Body of pancreas (tissue), 4 donors: Measurements from ENCODE around the gene CLEC4G. TPM values are rescaled to one million over a fixed set of nuclear protein-coding genes. Genes with fewer than 3 reads are reported as not detected.

Experiments
- ATAC-seq: fragments of 150-250 bp; one replicate; pipeline ENCODE4 v1.9.1; 2016
- DNase-seq, 4 donors: peaks; one replicate each; pipeline ENCODE4 v3.0.0-alpha.2; 2019
- H3K27ac ChIP-seq, 4 donors: fragments of 200-600 bp; sonication (generic); 1 replicate in 3 of 4; 2 replicates in 1 of 4; pipeline versions ENCODE4 v1.5.1 to v1.6.1; 2016 to 2019; ENCODE audit warnings: mild to moderate bottlenecking in 1 of 4, mixed read lengths in 1 of 4, moderate library complexity in 1 of 4
- H3K27me3 ChIP-seq, 2 donors: fragments of 200-600 bp; sonication (generic); one replicate each; pipeline ENCODE4 v1.6.0; 2016; ENCODE audit warnings: mild to moderate bottlenecking in 1 of 2
- H3K36me3 ChIP-seq, 2 donors: fragments of 200-600 bp; sonication (generic); replicated peaks in 1 of 2; 2 replicates each; pipeline ENCODE4 v1.5.1; 2016; ENCODE audit warnings: low read depth in 2 of 2; ENCODE audit not compliant: insufficient read depth in 1 of 2
- H3K4me1 ChIP-seq: fragments of 200-600 bp; sonication (generic); one replicate; pipeline ENCODE4 v1.6.0; 2016
- H3K4me3 ChIP-seq, 2 donors: fragments of 200-600 bp; sonication (generic); 1 replicate in 1 of 2; 2 replicates in 1 of 2; pipeline ENCODE4 v1.5.1; 2016 to 2019
- H3K9me3 ChIP-seq, 3 donors: fragments of 200-600 bp; sonication (generic); 1 replicate in 2 of 3; 2 replicates in 1 of 3; pipeline ENCODE4 v1.5.1; 2016
- POLR2A ChIP-seq, 3 donors: fragments of 450-650 bp; IDR thresholded peaks; one replicate each; pipeline ENCODE4 v1.6.1; 2016; ENCODE audit warnings: antibody characterized with exemption in 3 of 3, mild to moderate bottlenecking in 2 of 3
- WGBS, 2 donors: methylation state at CpG; one replicate each; pipeline ENCODE4 v1.1.5; 2017; 5-methylcytosine and 5-hydroxymethylcytosine counted together
- intact Hi-C: fragments of 100-400 bp; cut with DNase I; formaldehyde crosslinking; loops from one replicate; pipeline ENCODE4 v1.15.1; 2023
- total RNA-seq, 2 donors: library from RNA; depleted of rRNA; stranded (reverse); fragments of >200 nt; gene quantifications; one replicate each; pipeline ENCODE4 v1.1.0, GENCODE V29; 2016
- TF ChIP-seq, protein P1 (sequence below), 7 experiments: fragments of 450-650 bp in 4 of 7; fragments of 200-600 bp in 3 of 7; sonication (generic) in 3 of 7; IDR thresholded peaks; one replicate each; pipeline ENCODE4 v1.5.1; 2016 to 2019; ENCODE audit warnings: antibody characterized with exemption in 7 of 7

Gene CLEC4G, protein sequence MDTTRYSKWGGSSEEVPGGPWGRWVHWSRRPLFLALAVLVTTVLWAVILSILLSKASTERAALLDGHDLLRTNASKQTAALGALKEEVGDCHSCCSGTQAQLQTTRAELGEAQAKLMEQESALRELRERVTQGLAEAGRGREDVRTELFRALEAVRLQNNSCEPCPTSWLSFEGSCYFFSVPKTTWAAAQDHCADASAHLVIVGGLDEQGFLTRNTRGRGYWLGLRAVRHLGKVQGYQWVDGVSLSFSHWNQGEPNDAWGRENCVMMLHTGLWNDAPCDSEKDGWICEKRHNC
- total RNA-seq: 1 to 10 TPM in 1 of 2 donors, under 1 TPM in 1; 0.52 to 6.6 TPM

GRCh38 chr19:7732045-7732444 is at the start of gene CLEC4G:
TSS of gene CLEC4G (minus strand) at chr19:7732110. CDS start at chr19:7732102, 8 bp downstream.
- WGBS, 2 donors: 55 to 56% methylated on average over 5 to 9 of the region's 9 CpGs
- no peak within 1 kb of the TSS for H3K4me3 ChIP-seq
- H3K9me3 ChIP-seq: no peaks in the 10 kb centered on the region
- H3K27me3 ChIP-seq: peaks cover 0 to 16% of the 10 kb centered on the region in 2 donors
- no peak for ATAC-seq
- no peaks in the 10 kb centered on the region for H3K36me3 ChIP-seq
- no peak within 1 kb of the TSS for H3K27ac ChIP-seq
- no peaks in the 10 kb centered on the region for H3K4me1 ChIP-seq
- TF ChIP-seq, protein P1, sequence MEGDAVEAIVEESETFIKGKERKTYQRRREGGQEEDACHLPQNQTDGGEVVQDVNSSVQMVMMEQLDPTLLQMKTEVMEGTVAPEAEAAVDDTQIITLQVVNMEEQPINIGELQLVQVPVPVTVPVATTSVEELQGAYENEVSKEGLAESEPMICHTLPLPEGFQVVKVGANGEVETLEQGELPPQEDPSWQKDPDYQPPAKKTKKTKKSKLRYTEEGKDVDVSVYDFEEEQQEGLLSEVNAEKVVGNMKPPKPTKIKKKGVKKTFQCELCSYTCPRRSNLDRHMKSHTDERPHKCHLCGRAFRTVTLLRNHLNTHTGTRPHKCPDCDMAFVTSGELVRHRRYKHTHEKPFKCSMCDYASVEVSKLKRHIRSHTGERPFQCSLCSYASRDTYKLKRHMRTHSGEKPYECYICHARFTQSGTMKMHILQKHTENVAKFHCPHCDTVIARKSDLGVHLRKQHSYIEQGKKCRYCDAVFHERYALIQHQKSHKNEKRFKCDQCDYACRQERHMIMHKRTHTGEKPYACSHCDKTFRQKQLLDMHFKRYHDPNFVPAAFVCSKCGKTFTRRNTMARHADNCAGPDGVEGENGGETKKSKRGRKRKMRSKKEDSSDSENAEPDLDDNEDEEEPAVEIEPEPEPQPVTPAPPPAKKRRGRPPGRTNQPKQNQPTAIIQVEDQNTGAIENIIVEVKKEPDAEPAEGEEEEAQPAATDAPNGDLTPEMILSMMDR (IDR thresholded peaks at IDR 0.05): no peak
- TF ChIP-seq POLR2A (IDR thresholded peaks at IDR 0.05): no peak
- no peak for DNase-seq
- intact Hi-C loops: no loop called here

DNA sequence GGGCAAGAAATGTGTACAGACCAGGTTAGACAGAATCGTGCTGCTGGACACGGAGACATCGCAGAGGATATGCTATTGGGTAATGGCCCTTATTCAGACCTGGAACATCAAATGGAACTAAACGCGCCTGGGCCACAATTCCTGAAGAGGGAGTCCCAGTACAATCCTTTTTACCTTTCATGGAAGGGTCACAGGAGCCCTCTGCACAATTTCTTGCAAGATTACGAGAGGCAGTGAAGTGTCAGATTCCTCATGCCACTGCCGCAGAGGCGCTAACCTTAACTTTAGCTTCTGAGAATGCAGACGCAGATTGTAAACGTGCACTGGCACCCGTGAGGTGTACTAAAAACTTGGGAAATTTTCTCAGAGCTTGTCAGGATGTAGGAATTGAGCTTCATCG is 49.2 kb upstream of the CLEC4G start:
- 39% methylated on average over 12 of the region's 12 CpGs for WGBS, 2 donors
- Histone ChIP-seq H3K27me3 (peaks cover 0 to 4% of the 10 kb centered on the region in 2 donors), H3K36me3 (no peaks in the 10 kb centered on the region), H3K4me3 (no peak overlapping the region), H3K4me1 (no peaks in the 10 kb centered on the region), H3K27ac (no peak overlapping the region), H3K9me3 (no peaks in the 10 kb centered on the region)
- no peak for ATAC-seq
- no peak for DNase-seq
- TF ChIP-seq POLR2A (IDR thresholded peaks at IDR 0.05): no peak
- TF ChIP-seq, protein P1 (IDR thresholded peaks at IDR 0.05): no peak
- intact Hi-C loops: no loop called here

DNA sequence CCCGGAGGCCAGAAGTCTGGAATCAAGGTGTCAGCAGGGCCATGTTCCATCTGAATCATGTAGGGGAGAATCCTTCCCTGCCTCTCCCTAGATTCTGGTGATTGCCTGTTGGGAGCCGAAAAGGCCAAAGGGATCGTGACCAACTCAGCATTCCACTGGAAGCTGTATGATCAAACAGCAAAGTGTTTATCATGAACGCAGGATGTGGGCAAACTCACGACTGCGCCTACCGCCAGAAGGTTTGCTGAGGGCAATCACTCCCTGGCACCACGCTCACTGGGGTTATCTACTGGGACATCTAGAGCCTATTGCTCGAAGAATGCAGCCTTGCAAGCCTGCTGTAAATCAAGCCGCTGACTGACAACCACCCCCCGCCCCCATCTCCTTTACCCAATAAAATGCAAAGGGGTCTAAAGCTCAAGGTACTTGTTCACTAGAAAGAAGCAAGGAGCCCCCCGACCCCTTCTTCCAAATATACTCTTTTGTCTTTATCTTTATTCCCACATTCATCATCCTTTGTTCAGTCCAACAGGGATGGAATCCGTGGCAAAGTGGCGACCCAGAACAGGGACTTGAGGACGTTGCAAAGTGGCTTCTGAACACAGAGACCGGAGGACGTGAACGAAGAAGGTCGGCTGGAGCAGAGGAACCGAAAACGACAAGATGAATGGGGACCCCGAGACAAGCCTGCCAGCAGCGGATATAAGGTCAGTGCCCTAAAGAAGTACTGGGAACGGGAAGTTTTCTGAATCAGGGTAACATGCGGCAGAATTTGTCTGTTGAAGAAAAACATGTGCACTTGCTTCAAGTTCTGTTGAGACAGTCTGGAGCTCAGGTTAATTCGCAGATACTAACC is 47.9 kb upstream of the CLEC4G start:
- Histone ChIP-seq H3K4me3 (no peak overlapping the region), H3K36me3 (no peaks in the 10 kb centered on the region), H3K4me1 (no peaks in the 10 kb centered on the region), H3K27me3 (peaks cover 0 to 4% of the 10 kb centered on the region in 2 donors), H3K9me3 (no peaks in the 10 kb centered on the region), H3K27ac (no peak overlapping the region)
- intact Hi-C loops: no loop called here
- no peak for TF ChIP-seq POLR2A (IDR thresholded peaks at IDR 0.05)
- TF ChIP-seq, protein P1 (IDR thresholded peaks at IDR 0.05): no peak
- no peak for ATAC-seq
- WGBS, 2 donors: 65 to 71% methylated on average over 19 to 25 of the region's 26 CpGs
- no peak for DNase-seq

- peak in 1 of 4 donors; percentile 15 for DNase-seq
- WGBS, 2 donors: 52 to 61% methylated on average over 5 of the region's 5 CpGs
- Histone ChIP-seq H3K27me3 (no peaks in the 10 kb centered on the region), H3K27ac (no peak overlapping the region), H3K36me3 (no peaks in the 10 kb centered on the region), H3K4me1 (no peaks in the 10 kb centered on the region), H3K4me3 (no peak overlapping the region), H3K9me3 (no peaks in the 10 kb centered on the region)
- no peak for ATAC-seq
- intact Hi-C loops: no loop called here
- no peak for TF ChIP-seq POLR2A (IDR thresholded peaks at IDR 0.05)
- TF ChIP-seq, protein P1 (IDR thresholded peaks at IDR 0.05): no peak
Measured at GRCh38 chr19:7778081-7778480, 46.2 kb upstream of the CLEC4G start.
